ENCODE measurements around the gene NCK1.
"Not testable (repeated sequence)": the region's sequence is repeated elsewhere in the genome, so short reads cannot be mapped to it uniquely, and the experiment has no call there.

NCK1 gene

DNA sequence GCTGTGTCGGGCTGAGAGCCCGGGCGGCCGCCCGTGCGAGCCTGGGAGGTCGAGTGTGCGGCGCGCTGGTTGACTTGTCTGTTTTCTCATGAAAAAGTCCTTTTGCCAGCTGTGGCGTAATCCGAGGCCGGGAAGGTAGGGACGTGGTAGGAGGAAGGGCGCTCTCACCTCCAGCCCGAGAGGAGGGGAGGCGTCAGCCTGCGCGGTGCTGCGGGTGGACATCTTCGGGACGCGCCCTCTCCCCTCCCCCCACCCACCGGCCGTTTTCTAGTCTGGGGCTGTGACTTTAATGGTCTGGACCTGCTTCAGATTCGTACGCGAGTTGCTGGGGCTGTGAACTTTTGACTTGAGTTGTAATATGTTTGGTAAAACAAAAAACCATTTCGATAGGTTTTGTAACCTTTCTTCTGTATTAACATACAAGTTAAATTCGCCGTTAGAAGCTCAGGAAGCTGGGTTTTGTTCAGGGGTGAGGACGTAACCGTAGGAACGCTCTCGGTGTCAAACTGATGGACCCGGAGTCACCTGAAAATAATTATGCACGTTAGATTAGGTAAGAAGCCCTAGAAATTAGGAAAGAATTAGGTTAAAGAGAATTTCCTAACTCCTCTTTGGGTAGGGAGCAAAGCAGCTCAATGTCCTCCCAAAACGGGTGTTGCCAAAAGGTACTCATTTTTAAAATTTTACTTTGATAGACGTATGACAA is 762 bp downstream of the NCK1 start:
- no peak for DNase-seq

GRCh38 chr3:136869282-136869681 is 7.3 kb downstream of the NCK1 start:
- no peak for DNase-seq

DNA sequence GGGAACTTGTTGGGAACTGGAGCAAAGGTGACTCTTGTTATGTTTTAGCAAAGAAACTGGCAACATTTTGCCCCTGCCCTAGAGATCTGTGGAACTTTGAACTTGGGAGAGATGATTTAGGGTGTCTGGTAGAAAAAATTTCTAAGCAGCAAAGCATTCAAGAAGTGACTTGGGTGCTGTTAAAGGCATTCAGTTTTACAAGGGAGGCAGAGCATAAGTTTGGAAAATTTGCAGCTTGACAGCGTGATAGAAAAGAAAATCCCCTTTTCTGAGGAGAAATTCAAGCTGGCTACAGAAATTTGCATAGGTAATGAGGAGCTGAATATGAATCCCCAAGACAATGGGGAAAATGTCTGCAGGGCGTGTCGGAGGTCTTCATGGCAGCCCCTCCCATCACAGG is 10.2 kb downstream of the NCK1 start:
- not testable (repeated sequence) for DNase-seq

- DNase-seq: not testable (repeated sequence)
Observed at GRCh38 chr3:136879510-136879909, 17.5 kb downstream of the NCK1 start.

- no peak for DNase-seq
Observed at GRCh38 chr3:136882571-136882970, 20.6 kb downstream of the NCK1 start.

GRCh38 chr3:136883967-136884720 is 22.1 kb downstream of the NCK1 start:
- DNase-seq: no peak

DNA sequence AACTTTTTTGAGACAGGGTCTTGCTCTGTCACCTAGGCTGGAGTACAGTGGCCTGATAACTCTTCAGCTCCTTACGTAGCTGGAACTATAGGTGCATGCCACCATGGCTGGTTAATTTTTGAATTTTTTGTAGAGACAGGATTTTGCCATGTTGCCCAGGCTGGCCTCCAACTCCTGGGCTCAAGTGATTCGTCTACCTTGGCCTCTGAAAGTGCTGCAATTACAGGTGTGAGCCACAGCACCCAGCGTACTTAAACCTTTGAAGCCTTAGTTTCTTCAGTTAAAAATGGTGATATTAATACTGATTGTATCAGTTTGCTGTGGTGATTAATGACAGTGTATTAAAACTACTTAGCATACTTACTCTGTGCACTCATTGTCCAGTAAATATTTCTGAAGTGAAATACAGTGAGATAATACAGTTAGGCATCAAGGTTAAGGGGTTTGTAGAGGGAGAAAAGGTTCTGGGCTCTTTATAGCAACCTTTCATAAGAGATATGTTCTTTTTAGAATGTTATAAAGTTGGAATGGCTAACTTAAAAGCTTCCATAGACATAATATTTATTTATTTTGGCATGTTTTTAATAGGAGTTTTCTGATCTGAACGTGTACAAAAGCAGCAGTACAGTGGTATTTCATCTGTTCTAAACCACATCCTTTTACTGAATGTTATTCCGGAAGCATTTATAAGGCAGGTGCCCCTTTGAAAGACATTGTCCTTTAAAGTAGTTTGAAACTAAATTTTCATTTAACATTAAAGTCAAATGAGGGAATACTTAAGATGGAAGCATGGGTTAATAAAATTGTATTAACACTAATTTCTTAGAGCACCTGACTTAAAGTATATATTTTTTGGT is 23.6 kb downstream of the NCK1 start:
- DNase-seq: no peak

- no peak for DNase-seq
Observed at GRCh38 chr3:136889947-136890346, 27.9 kb downstream of the NCK1 start.

DNA sequence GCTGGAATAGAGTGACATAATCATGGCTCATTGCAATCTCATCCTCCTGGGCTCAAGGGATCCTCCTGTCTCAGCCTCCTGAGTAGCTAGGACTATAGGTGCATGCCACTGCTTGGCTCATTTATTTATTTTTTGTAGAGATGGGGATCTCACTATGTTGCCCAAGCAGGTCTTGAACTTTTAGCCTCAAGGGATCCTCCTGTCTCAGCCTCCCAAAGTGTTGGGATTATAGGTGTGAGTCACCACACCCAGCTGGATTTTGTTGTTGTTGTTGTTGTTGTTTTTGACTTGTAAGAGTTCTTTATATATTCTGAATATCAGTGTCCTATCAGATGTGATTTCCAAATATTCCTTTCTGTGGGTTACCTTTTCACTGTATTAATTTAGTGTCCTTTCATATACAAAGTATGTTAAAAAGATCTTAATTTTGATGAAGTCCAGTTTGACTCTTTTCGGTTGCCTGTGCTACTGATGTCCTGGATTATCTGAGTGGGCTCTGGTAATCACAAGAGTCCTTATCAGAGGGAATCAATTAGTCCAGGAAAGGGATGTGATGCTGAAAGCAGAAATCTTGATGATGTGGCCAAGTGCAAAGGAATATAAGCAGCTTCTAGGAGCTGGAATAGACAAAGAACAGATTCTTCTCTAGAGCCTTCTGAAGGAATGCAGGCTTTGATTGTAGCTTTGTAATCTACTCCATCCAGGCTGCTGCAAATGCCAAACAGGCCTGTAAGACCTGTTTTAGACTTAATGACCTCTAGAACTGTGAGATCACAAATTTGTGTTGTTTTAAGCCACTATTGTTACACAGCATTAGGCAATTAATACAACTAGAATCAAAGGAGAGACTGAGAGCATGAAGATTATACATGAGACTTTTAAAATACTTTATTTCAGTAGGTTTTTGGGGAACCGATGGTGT is 30.2 kb downstream of the NCK1 start:
- no peak for DNase-seq

- no peak for DNase-seq
Observed at GRCh38 chr3:136893848-136894443, 31.9 kb downstream of the NCK1 start.

GRCh38 chr3:136897171-136897570 is 35.2 kb downstream of the NCK1 start:
- DNase-seq: not testable (repeated sequence)

- DNase-seq: no peak
Observed at GRCh38 chr3:136898549-136898948, 36.5 kb downstream of the NCK1 start.

GRCh38 chr3:136898954-136899353 is 36.9 kb downstream of the NCK1 start:
- no peak for DNase-seq

DNA sequence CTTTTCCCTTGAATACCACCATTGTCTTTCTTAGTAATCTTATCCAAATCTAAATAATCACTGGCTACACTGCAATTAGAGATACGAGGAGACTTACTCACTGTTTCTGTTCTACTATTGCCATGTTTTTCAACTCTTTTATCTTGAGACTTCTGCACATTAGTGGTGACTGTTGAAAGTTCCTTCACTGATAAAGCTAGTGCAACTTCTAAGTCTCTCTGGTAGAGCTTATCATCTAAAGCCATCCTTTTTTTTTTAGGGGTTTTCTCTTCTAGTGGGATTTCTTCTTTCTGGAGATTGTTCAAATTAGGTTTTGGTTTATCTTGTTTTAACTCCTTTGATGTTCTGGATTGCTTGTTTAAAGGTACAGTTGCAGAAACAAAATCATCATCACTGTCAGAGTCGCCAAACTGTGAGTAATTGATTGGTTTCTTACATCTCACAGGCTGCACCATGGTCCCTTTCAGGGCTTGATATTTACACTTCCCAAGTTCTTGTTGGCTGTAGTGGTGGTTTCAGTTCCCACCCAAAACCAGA is 37.7 kb downstream of the NCK1 start:
- no peak for DNase-seq

GRCh38 chr3:136900694-136901093 is 38.7 kb downstream of the NCK1 start:
- DNase-seq: not testable (repeated sequence)

DNA sequence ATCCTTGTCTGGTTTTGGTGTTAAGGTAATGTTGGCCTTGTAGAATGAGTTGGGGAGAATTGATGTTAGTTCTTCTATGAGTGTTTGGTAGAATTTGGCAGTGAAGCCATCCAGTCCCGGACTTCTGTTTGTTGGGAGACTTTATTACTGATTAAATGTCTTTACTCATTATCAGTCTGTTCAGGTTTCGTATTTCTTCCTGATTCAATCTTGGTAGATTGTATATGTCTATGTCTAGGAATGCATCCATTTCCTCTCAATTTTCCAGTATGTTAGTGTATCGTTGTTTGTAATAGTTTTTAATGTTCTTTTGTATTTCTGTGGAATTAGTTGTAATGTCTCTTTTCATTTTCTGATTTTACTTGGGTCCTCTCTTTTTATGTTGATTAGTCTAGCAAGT is 39.4 kb downstream of the NCK1 start:
- no peak for DNase-seq

- DNase-seq: not testable (repeated sequence)
Observed at GRCh38 chr3:136902530-136902929, 40.5 kb downstream of the NCK1 start.

- DNase-seq: no peak
Observed at GRCh38 chr3:136903899-136904298, 41.9 kb downstream of the NCK1 start.

GRCh38 chr3:136904746-136905145 is 42.7 kb downstream of the NCK1 start:
- no peak for DNase-seq

GRCh38 chr3:136905549-136905948 is 43.5 kb downstream of the NCK1 start:
- DNase-seq: no peak

- no peak for DNase-seq
Observed at GRCh38 chr3:136906725-136907124, 44.7 kb downstream of the NCK1 start.

DNA sequence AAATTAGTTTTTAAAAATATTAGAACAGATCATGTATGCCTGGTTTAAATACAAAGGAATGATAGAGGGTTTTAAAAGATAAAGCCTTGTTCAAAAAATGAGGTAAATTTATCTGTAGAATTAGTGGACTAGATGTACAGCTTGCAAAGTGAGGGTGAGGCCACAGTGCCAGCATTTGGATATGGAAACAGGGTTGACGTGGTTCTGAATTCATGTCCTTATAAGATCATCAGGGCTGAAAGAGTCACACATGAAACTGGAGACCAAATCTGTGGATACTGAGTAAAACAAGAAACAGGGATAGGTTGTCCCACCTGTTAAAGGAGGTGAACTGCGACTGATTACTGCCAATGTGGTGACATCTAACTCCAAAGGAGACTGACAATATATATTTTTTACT is 46.3 kb downstream of the NCK1 start:
- DNase-seq: no peak

Measured in activated naive CD4-positive, alpha-beta T cell treated with anti-CD3 and anti-CD28 coated beads, Interleukin-2, amount 50 U/mL, for 16 hours (primary cell).